A549 (cell line): ENCODE measurements around the gene SLCO2A1. TPM values are rescaled to one million over a fixed set of nuclear protein-coding genes. Genes with fewer than 3 reads are reported as not detected.

Experiments used
- ATAC-seq, 2 experiments: fragments of 200-7000 bp in 1 of 2; fragments of >200 bp in 1 of 2; cut with Nextera tagmentation in 1 of 2; cut with Tn5 transposase in 1 of 2; 3 replicates each; pipeline versions ENCODE4 v1.8.0 to v1.9.1; 2018 to 2020; ENCODE audit warnings: mild to moderate bottlenecking in 1 of 2, moderate library complexity in 1 of 2
- CTCF ChIA-PET: fragments of 300-600 bp; sonication (Branson Sonifier 250); formaldehyde crosslinking; extraction: SDS; loops from one replicate; lab custom pipeline; 2021; ENCODE audit warnings: antibody characterized with exemption, inconsistent platforms; lab: Yijun Ruan, JAX
- POLR2A ChIA-PET: fragments of 350-600 bp; formaldehyde crosslinking; extraction: SDS; loops from one replicate; lab custom pipeline; 2021; ENCODE audit warnings: antibody characterized with exemption, inconsistent platforms; lab: Yijun Ruan, JAX
- DNase-seq, 2 experiments: peaks; one replicate each; pipeline versions ENCODE4 v3.0.0 to v3.0.0-alpha.2; 2011 to 2016; ENCODE audit warnings: low read depth in 1 of 2, low spot score in 1 of 2
- FAIRE-seq: peaks from 2 replicates; lab custom pipeline; 2011; peaks lifted over from hg19 to GRCh38; lab: Jason Lieb, UNC
- H3K27ac ChIP-seq, 2 experiments: fragments of >200 bp; sonication (Bioruptor Twin); formaldehyde crosslinking; 3 replicates each; pipeline ENCODE4 v1.5.1; 2016 to 2017
- H3K4me1 ChIP-seq: fragments of >200 bp; sonication (Bioruptor Twin); formaldehyde crosslinking; 3 replicates; pipeline ENCODE4 v1.6.1; 2016
- H3K4me2 ChIP-seq: fragments of >200 bp; sonication (Bioruptor Twin); formaldehyde crosslinking; 3 replicates; pipeline ENCODE4 v1.6.1; 2016
- H3K4me3 ChIP-seq: fragments of >200 bp; sonication (Bioruptor Twin); formaldehyde crosslinking; 3 replicates; pipeline ENCODE4 v1.5.1; 2016
- H3K9me3 ChIP-seq: fragments of >200 bp; sonication (Bioruptor Twin); formaldehyde crosslinking; 3 replicates; pipeline ENCODE4 v1.6.1; 2016
- ATOH8 ChIP-seq: fragments of 250-450 bp; sonication (Bioruptor Pico); IDR thresholded peaks from 2 replicates; pipeline ENCODE4 v1.5.0; 2020; ENCODE audit warnings: low read depth, mild to moderate bottlenecking, moderate library complexity
- CEBPB ChIP-seq, 2 experiments: fragments of >200 bp in 1 of 2; sonication (Bioruptor Twin) in 1 of 2; formaldehyde crosslinking in 1 of 2; IDR thresholded peaks; 2 replicates each; pipeline ENCODE4 v1.6.1; 2012 to 2016
- EP300 ChIP-seq, 2 experiments: fragments of >200 bp; sonication (Bioruptor Twin); formaldehyde crosslinking; IDR thresholded peaks; 2 replicates in 1 of 2; 3 replicates in 1 of 2; pipeline ENCODE4 v1.6.1; 2016 to 2017
- ESRRA ChIP-seq: fragments of 150-350 bp; IDR thresholded peaks from 2 replicates; pipeline ENCODE4 v1.6.1; 2014; ENCODE audit warnings: mild to moderate bottlenecking, low read length, borderline replicate concordance
- FOSL2 ChIP-seq, 2 experiments: fragments of 450-650 bp in 1 of 2; fragments of >200 bp in 1 of 2; sonication (Bioruptor Twin) in 1 of 2; formaldehyde crosslinking; IDR thresholded peaks; 2 replicates each; pipeline versions ENCODE4 v1.5.0 to v1.6.1; 2016 to 2020; ENCODE audit warnings: mild to moderate bottlenecking in 1 of 2, moderate library complexity in 1 of 2
- HEYL ChIP-seq: fragments of 250-450 bp; sonication (Bioruptor Pico); IDR thresholded peaks from 2 replicates; pipeline ENCODE4 v1.8.0; 2021; ENCODE audit warnings: mild to moderate bottlenecking, moderate library complexity
- JUN ChIP-seq, 2 experiments: fragments of >200 bp; sonication (Bioruptor Twin); formaldehyde crosslinking; IDR thresholded peaks; 2 replicates in 1 of 2; 3 replicates in 1 of 2; pipeline ENCODE4 v1.6.1; 2016 to 2017
- JUNB ChIP-seq: fragments of >200 bp; sonication (Bioruptor Twin); formaldehyde crosslinking; IDR thresholded peaks from 2 replicates; pipeline ENCODE4 v1.6.1; 2016
- KDM1A ChIP-seq: fragments of 200-600 bp; sonication (generic); IDR thresholded peaks from 2 replicates; pipeline ENCODE4 v1.6.1; 2016; ENCODE audit warnings: low read depth, mild to moderate bottlenecking
- MAZ ChIP-seq: fragments of 150-350 bp; IDR thresholded peaks from 2 replicates; pipeline ENCODE4 v1.6.1; 2014; ENCODE audit warnings: antibody characterized with exemption, low read depth, low read length, borderline replicate concordance
- NR3C1 ChIP-seq: fragments of >200 bp; sonication (Bioruptor Twin); formaldehyde crosslinking; IDR thresholded peaks from 3 replicates; pipeline ENCODE4 v1.6.1; 2017
- PHF8 ChIP-seq: fragments of 200-600 bp; sonication (generic); IDR thresholded peaks from 2 replicates; pipeline ENCODE4 v1.6.1; 2016; ENCODE audit warnings: low read depth, mild to moderate bottlenecking, antibody characterized with exemption, moderate library complexity, borderline replicate concordance
- POLR2AphosphoS2 ChIP-seq: conservative IDR thresholded peaks from 2 replicates; pipeline ENCODE4 v1.6.1; 2012; ENCODE audit warnings: low read length, improper control_type of control experiment, inconsistent platforms
- REST ChIP-seq: fragments of 200-600 bp; sonication (generic); IDR thresholded peaks from 2 replicates; pipeline ENCODE4 v1.6.1; 2016; ENCODE audit warnings: antibody characterized with exemption, mild to moderate bottlenecking, moderate library complexity
- SREBF2 ChIP-seq: fragments of 450-650 bp; IDR thresholded peaks from 2 replicates; pipeline ENCODE4 v1.6.1; 2014; ENCODE audit warnings: mild to moderate bottlenecking, moderate library complexity
- TP53 ChIP-seq: fragments of 250-450 bp; sonication (Bioruptor Pico); IDR thresholded peaks from 2 replicates; pipeline ENCODE4 v1.5.0; 2021; ENCODE audit warnings: mild to moderate bottlenecking, moderate library complexity
- ZC3H11A ChIP-seq: fragments of 450-650 bp; IDR thresholded peaks from 2 replicates; pipeline ENCODE4 v1.6.1; 2014; ENCODE audit warnings: antibody characterized with exemption, mild to moderate bottlenecking
- WGBS: methylation state at CpG from one replicate; pipeline ENCODE4 v1.1.6; 2017; ENCODE audit errors: missing lambda C conversion rate; 5-methylcytosine and 5-hydroxymethylcytosine counted together
- polyA plus RNA-seq, 4 experiments: library from polyadenylated mRNA; depleted of rRNA in 3 of 4; stranded (reverse); fragments of >200 nt; fragmentation: RNase III in 1 of 4; extraction: RNeasy Plus Mini Kit Qiagen cat#74134 plus additional on column Dnase treatment in 1 of 4; gene quantifications; 2 replicates in 3 of 4; 3 replicates in 1 of 4; pipeline ENCODE4 v1.2.3, GENCODE V29; 2011 to 2017
- TF ChIP-seq, protein P1 (sequence below): fragments of >200 bp; sonication (Bioruptor Twin); formaldehyde crosslinking; IDR thresholded peaks from 2 replicates; pipeline ENCODE4 v1.6.1; 2016

The SLCO2A1 gene
- polyA plus RNA-seq, 2 of the 4 experiments (the other 2 are of a cell fraction) = 0.12 TPM; not detected in 1

- TF ChIP-seq PHF8 = no peak
- TF ChIP-seq ZC3H11A = no peak
- no peak for TF ChIP-seq SREBF2
- TF ChIP-seq POLR2AphosphoS2 = no peak
- no peak for TF ChIP-seq REST
- no peak for TF ChIP-seq TP53 (CRISPR knock-in tag)
- TF ChIP-seq, all 56 proteins: peak for 0
These were observed 29.4 kb upstream of the SLCO2A1 start (continued) for GRCh38 chr3:134059035-134059601.

DNA sequence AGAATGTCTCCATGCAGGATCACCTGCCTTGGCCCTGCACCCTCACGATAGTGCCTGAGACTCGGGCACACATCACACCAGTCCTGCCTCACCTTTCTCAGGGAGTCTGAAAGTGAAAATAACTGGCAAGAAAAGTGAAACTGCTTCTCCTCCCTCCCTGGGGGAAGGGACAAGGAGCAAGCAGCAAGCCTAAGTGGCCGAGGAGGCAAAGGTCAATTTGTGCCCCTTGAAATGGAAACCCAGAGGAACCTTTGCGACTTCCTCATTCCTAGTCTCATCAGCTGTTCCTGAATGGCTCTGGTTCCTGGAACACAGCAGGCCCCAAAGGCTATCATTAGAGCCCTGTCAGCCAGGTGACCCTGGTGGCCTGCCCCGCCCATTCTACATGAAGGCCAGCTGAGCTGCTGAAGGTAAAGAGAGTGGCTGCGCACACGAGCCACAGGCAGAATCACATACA is 28.0 kb upstream of the SLCO2A1 start:
- ChIA-PET POLR2A (no interaction called here), CTCF (no interaction called here)
- H3K4me2 ChIP-seq = no peak overlapping the region
- ATAC-seq = no peak
- no peak overlapping the region for H3K4me3 ChIP-seq
- DNase-seq = no peak
- H3K9me3 ChIP-seq = no peaks in the 10 kb centered on the region
- FAIRE-seq = no peak
- TF ChIP-seq PHF8 (no peak), ESRRA (no peak), JUNB (no peak), MAZ (no peak), JUN (IDR thresholded peaks at IDR 0.05) (no peak)
- TF ChIP-seq, protein P1, sequence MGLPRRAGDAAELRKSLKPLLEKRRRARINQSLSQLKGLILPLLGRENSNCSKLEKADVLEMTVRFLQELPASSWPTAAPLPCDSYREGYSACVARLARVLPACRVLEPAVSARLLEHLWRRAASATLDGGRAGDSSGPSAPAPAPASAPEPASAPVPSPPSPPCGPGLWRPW = no peak
- WGBS = 63% methylated on average over 7 of the region's 7 CpGs
- H3K27ac ChIP-seq = no peak overlapping the region
- no peaks in the 10 kb centered on the region for H3K4me1 ChIP-seq

- WGBS = 0% methylated on average over 1 of the region's 2 CpGs
- ATAC-seq = 0 out of 6 replicates have a peak, but pooled peaks of 1 of the 2 experiments have one; percentile 24
- TF ChIP-seq KDM1A (no peak), CEBPB (IDR thresholded peaks at IDR 0.05) (no peak), EP300 (IDR thresholded peaks at IDR 0.05) (no peak), HEYL (no peak), ATOH8 (CRISPR knock-in tag) (no peak), NR3C1 (no peak), FOSL2 (IDR thresholded peaks at IDR 0.05) (no peak), FOSL2 (CRISPR knock-in tag; IDR thresholded peaks at IDR 0.05) (no peak)
- no peaks in the 10 kb centered on the region for H3K9me3 ChIP-seq
- H3K4me1 ChIP-seq = no peaks in the 10 kb centered on the region
- no peak overlapping the region for H3K4me3 ChIP-seq
- H3K4me2 ChIP-seq = no peak overlapping the region
- ChIA-PET POLR2A (no interaction called here), CTCF (no interaction called here)
- no peak for FAIRE-seq
- no peak overlapping the region for H3K27ac ChIP-seq
- no peak for DNase-seq
These were observed 27.4 kb upstream of the SLCO2A1 start for GRCh38 chr3:134057006-134057653.
